ENCODE measurements around the gene HIPK3. TPM values are rescaled to one million over a fixed set of nuclear protein-coding genes. Genes with fewer than 3 reads are reported as not detected.
"Not testable (repeated sequence)": the region's sequence is repeated elsewhere in the genome, so short reads cannot be mapped to it uniquely, and the experiment has no call there.

HIPK3 gene
- total RNA-seq, 2 donors from 2014 or later = 31.6 to 33.2 TPM

- peak; percentile 89 for DNase-seq
- H3K36me3 Mint-ChIP-seq (ENCODE audit: low read depth) = no peaks in the 10 kb centered on the region
- no peaks in the 10 kb centered on the region for H3K36me3 ChIP-seq (ENCODE audit: control insufficient read depth, insufficient read depth, low read length)
- H3K4me1 Mint-ChIP-seq = peaks cover 12% of the 10 kb centered on the region
- peak overlapping the region; percentile 98 for H3K27ac Mint-ChIP-seq
- H3K9me3 Mint-ChIP-seq = no peaks in the 10 kb centered on the region
- H3K9me3 ChIP-seq (ENCODE audit: control insufficient read depth, low read length) = no peaks in the 10 kb centered on the region
- H3K27me3 ChIP-seq (ENCODE audit: control insufficient read depth, insufficient read depth, low read length, poor library complexity, severe bottlenecking) = no peaks in the 10 kb centered on the region
- peak overlapping the region; percentile 92 for H3K4me3 Mint-ChIP-seq
- H3K27me3 Mint-ChIP-seq (ENCODE audit: insufficient read depth) = no peaks in the 10 kb centered on the region
- TF ChIP-seq CTCF (conservative IDR thresholded peaks at IDR 0.05) = peak; percentile 53
- H3K4me3 ChIP-seq (ENCODE audit: low read length) = peak overlapping the region; percentile 98
- H3K4me1 ChIP-seq (ENCODE audit: control insufficient read depth, insufficient read depth, low read length) = peaks cover 6% of the 10 kb centered on the region
- 0 to 4% methylated on average over 5 to 83 of the region's 83 CpGs for WGBS, 2 experiments (ENCODE audit: insufficient coverage in 1 of 2, insufficient read length in 1 of 2)
- H3K9ac ChIP-seq (ENCODE audit: extremely low read depth, low read length, poor library complexity, severe bottlenecking) = peak overlapping the region; percentile 86
- H3K27ac ChIP-seq (ENCODE audit: low read depth, low read length) = peak overlapping the region; percentile 96
Measured at GRCh38 chr11:33257897-33258630, 883 bp downstream of the HIPK3 start.

GRCh38 chr11:33258631-33259205, 1.5 kb downstream of the HIPK3 start:
- 2 to 5% methylated on average over 12 to 14 of the region's 14 CpGs for WGBS, 2 experiments (ENCODE audit: insufficient coverage in 1 of 2, insufficient read length in 1 of 2)
- no peak for DNase-seq
- Histone ChIP-seq H3K27ac (ENCODE audit: low read depth, low read length) (peak overlapping the region; percentile 96), H3K9ac (ENCODE audit: extremely low read depth, low read length, poor library complexity, severe bottlenecking) (peak overlapping the region; percentile 86), H3K4me3 (ENCODE audit: low read length) (peak overlapping the region; percentile 98), H3K9me3 (ENCODE audit: control insufficient read depth, low read length) (no peaks in the 10 kb centered on the region), H3K4me1 (ENCODE audit: control insufficient read depth, insufficient read depth, low read length) (peaks cover 9% of the 10 kb centered on the region), H3K36me3 (ENCODE audit: control insufficient read depth, insufficient read depth, low read length) (no peaks in the 10 kb centered on the region), H3K27me3 (ENCODE audit: control insufficient read depth, insufficient read depth, low read length, poor library complexity, severe bottlenecking) (no peaks in the 10 kb centered on the region)
- TF ChIP-seq CTCF (conservative IDR thresholded peaks at IDR 0.05) = peak; percentile 2
- Mint-ChIP-seq H3K36me3 (ENCODE audit: low read depth) (no peaks in the 10 kb centered on the region), H3K4me3 (peak overlapping the region; percentile 92), H3K9me3 (no peaks in the 10 kb centered on the region), H3K27ac (peak overlapping the region; percentile 98), H3K4me1 (peaks cover 16% of the 10 kb centered on the region), H3K27me3 (ENCODE audit: insufficient read depth) (no peaks in the 10 kb centered on the region)

GRCh38 chr11:33259869-33260268, 2.7 kb downstream of the HIPK3 start:
- Mint-ChIP-seq H3K4me3 (peak overlapping the region; percentile 92), H3K36me3 (ENCODE audit: low read depth) (no peaks in the 10 kb centered on the region), H3K9me3 (no peaks in the 10 kb centered on the region), H3K4me1 (peaks cover 21% of the 10 kb centered on the region), H3K27ac (no peak overlapping the region), H3K27me3 (ENCODE audit: insufficient read depth) (no peaks in the 10 kb centered on the region)
- Histone ChIP-seq H3K36me3 (ENCODE audit: control insufficient read depth, insufficient read depth, low read length) (no peaks in the 10 kb centered on the region), H3K27me3 (ENCODE audit: control insufficient read depth, insufficient read depth, low read length, poor library complexity, severe bottlenecking) (no peaks in the 10 kb centered on the region), H3K4me3 (ENCODE audit: low read length) (peak overlapping the region; percentile 98), H3K9me3 (ENCODE audit: control insufficient read depth, low read length) (no peaks in the 10 kb centered on the region), H3K4me1 (ENCODE audit: control insufficient read depth, insufficient read depth, low read length) (peaks cover 12% of the 10 kb centered on the region), H3K9ac (ENCODE audit: extremely low read depth, low read length, poor library complexity, severe bottlenecking) (no peak overlapping the region), H3K27ac (ENCODE audit: low read depth, low read length) (no peak overlapping the region)
- no peak for TF ChIP-seq CTCF (conservative IDR thresholded peaks at IDR 0.05)
- 96 to 100% methylated on average over 2 of the region's 2 CpGs for WGBS, 2 experiments (ENCODE audit: insufficient coverage in 1 of 2, insufficient read length in 1 of 2)
- no peak for DNase-seq

GRCh38 chr11:33261350-33261749, 4.2 kb downstream of the HIPK3 start:
- H3K27ac Mint-ChIP-seq = not testable (repeated sequence)
- WGBS, 2 experiments (ENCODE audit: insufficient coverage in 1 of 2, insufficient read length in 1 of 2) = 87% methylated on average over 1 of the region's 1 CpG; no CpG with 5 or more reads in 1 of the 2 experiments

More at GRCh38 chr11:33261350-33261749, 4.2 kb downstream of the HIPK3 start:
- not testable (repeated sequence) for H3K36me3 ChIP-seq (ENCODE audit: control insufficient read depth, insufficient read depth, low read length); H3K4me3 ChIP-seq (ENCODE audit: low read length); H3K9me3 Mint-ChIP-seq; H3K4me3 Mint-ChIP-seq; H3K27ac ChIP-seq (ENCODE audit: low read depth, low read length); H3K9ac ChIP-seq (ENCODE audit: extremely low read depth, low read length, poor library complexity, severe bottlenecking); DNase-seq; H3K36me3 Mint-ChIP-seq (ENCODE audit: low read depth); H3K27me3 Mint-ChIP-seq (ENCODE audit: insufficient read depth); H3K9me3 ChIP-seq (ENCODE audit: control insufficient read depth, low read length); H3K27me3 ChIP-seq (ENCODE audit: control insufficient read depth, insufficient read depth, low read length, poor library complexity, severe bottlenecking)
- peaks cover 12% of the 10 kb centered on the region for H3K4me1 ChIP-seq (ENCODE audit: control insufficient read depth, insufficient read depth, low read length)
- H3K4me1 Mint-ChIP-seq = peaks cover 21% of the 10 kb centered on the region
